Measurements from ENCODE around the gene SPEF1.
A peak's percentile ranks its signal among the peaks of the same experiment; 100 is the strongest.

Gene SPEF1

DNA sequence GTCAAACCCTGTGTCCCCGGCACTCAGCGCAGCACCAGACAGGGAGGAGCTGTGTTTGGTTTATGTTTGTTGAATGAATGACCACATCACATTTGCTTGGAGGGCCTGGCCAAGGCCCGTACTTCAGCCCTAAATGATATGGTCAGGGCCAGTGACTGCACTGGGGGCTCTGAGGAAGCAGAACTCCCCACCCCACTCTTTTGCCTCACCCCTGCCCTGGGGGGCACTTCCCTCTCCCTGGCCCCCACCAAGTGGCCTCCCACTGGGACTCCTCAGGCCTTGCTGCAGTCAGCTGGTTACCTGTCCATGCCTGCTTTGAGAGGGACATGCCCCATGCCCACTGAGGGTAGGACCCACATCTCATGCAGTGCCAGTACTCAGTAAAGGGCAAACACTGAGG lies 16.6 kb downstream of the SPEF1 start:
- no peak for DNase-seq

DNA sequence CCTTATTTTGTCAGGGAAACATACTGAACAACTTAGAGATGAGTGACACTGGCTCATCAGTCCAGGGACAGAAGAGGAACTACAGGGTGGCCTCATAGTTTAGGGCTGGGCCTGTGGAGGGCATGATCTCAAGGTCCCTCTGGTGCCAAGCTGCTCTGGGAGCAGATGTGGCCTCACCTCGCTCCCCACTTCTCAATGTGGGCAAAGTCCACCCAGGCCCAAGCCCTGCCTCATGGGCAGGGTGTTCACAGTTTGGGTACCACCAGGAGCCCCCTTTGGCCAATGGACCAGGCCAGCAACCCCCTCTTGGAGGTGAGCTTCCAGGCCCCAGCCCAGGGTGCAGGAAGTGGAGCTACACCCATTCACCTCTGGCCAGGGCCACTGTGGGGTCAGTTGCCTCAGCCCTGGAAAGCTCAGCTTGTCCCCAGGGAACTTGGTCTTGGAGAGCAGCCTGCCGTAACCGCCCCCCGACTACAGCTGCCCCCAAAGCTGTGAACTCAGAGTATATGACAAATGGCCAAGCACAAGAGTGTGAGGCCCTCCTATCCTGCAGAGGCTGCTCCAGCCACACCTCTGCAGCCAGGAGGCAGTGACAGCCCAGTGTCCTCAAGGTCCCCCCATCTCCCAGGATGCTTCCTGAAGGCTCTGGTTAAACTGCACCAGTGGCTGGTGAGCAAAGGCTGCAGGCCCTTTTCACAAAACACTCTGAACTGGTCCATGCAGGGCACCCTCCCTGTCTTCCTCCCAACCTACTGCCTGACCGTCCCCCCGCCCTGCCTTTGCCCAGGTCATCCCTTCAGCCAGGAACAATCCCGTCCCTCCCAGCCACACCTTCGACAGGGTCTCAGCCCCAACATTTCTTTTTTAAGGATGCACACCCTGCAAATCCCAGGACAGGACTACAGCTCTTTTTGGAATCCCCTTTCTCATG lies 17.3 kb downstream of the SPEF1 start:
- no peak for DNase-seq

DNA sequence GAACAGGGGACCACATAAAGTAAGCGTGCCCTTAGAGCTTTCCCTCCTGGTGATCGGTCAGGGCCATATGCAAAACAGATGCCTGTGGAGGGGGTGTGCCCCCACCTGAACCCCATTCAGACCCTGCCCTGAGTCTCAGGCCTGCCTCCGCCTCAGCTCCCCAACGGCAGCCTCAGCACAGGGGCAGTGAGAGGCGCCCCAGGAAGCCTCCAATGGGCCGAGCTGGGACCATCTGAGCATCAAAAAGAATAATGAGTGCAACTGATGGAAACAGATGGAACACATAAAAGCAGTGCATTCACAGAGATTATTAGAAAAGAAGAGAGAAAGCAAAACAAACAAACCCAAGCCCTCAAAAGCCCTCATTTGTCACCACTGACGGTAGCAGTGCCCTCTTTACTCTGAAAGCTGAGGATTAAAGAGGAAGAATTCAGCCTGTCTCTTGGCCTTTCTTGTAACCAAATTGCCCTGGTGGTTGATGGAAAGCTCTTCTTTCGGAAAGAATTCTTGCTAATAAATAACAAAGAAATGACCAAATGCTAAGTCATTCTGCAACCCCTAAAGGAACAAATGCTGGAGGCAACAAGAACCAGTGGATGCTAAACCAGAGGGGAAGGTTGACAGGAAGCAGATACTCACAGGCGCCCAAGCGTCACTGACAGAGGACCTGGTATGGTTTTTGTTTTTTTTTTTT lies 20.4 kb downstream of the SPEF1 start:
- no peak for DNase-seq

DNA sequence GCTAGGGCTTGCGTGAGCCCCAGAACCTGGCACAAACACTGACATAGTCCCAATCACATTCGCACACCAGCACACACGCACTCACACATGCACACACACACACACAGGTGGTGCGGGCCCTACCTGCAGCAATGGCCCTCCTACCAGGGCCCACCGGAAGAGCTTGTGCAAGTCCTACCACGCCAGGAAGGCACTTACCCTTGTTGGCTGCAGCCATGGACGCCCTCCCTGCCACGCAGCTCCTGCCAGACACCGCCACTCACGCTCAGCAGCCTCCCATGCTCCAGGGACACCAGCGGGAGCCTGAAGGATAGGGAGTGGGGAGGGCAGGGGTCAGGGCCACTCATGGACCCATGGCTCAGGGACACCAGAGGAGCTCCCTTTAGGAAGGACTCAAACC lies 21.4 kb downstream of the SPEF1 start:
- DNase-seq: no peak

GRCh38 chr20:3759316-3759823 lies 21.9 kb downstream of the SPEF1 start:
- DNase-seq: no peak

- no peak for DNase-seq
Measured at GRCh38 chr20:3758566-3758965, 22.7 kb downstream of the SPEF1 start.

DNA sequence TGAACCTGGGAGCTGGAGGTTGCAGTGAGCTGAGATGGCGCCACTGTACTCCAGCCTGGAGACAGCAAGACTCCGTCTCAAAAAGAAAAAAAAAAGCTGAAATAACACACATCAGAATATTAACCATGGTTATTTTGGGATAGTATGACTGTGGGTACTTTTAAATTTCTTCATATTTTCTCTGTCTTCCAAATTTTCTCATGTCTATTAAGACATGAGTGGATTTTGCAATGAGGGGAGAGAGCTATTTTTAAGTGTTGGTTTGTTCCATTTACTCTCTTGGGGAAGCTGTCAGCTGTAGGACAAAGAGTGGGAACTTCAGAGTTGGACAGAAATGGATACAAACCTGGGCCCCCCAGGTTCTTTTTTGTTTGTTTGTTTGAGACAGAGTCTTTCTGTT lies 24.0 kb downstream of the SPEF1 start:
- no peak for DNase-seq

- no peak for DNase-seq
Measured at GRCh38 chr20:3755814-3756480, 25.3 kb downstream of the SPEF1 start.

DNA sequence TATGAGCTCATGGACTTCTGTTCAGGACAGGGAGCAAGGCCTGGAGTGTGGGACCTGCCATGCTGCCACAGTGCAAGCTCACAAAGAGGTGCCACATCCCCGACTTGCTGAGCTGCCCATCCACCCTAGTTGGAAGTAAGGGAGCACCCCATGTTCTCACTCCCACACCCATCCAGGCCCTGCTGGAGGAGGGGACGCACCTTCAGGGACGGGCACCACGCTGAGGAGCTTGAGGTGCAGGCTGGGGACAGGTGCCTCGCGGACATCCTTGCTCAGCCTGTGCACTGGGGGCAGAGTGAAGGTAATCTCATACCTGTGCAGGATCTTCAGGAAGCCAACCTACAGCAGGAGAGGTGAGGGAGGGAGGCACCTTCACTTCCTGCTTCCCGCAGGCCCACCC lies 26.0 kb downstream of the SPEF1 start:
- DNase-seq: no peak

DNA sequence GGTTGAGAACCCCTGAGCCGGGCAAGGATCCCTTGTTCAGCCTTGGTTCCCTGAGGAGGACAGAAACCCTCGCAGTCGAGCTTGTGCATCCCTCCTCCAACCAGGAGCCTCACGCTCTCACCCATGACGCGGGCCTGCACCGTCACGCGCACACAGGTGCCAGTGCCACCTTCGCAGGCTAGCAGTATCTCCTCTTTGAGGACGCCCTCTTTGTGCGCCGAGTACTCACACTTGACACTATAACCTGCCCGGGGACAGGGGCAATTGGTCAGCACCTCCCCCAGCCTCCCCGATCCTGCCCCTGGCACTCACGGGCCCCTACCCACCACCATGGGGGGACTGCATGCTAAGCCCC lies 27.0 kb downstream of the SPEF1 start:
- DNase-seq: no peak

GRCh38 chr20:3753501-3754275 lies 27.6 kb downstream of the SPEF1 start:
- DNase-seq: no peak

- peak; percentile 78 for DNase-seq
Measured at GRCh38 chr20:3753098-3753497, 28.1 kb downstream of the SPEF1 start.

DNA sequence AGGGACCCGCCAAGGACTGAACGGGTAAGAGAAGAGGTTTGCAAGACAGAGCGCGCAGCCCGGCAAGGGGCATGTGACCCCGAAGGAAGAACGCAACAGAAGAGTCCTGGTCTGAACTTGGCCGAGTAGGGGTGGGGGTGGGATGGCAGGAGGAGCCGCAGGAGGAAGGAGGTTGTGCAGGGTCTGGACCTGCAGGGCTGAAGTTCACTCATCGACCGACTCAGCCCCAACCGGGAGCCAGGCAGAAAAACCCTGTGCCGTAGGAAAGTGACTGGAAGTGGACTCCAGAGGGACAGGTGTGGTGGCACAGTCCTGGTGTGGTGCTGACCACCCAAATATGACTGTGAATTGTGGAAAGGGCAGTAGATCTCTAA lies 28.9 kb downstream of the SPEF1 start:
- DNase-seq: no peak

DNA sequence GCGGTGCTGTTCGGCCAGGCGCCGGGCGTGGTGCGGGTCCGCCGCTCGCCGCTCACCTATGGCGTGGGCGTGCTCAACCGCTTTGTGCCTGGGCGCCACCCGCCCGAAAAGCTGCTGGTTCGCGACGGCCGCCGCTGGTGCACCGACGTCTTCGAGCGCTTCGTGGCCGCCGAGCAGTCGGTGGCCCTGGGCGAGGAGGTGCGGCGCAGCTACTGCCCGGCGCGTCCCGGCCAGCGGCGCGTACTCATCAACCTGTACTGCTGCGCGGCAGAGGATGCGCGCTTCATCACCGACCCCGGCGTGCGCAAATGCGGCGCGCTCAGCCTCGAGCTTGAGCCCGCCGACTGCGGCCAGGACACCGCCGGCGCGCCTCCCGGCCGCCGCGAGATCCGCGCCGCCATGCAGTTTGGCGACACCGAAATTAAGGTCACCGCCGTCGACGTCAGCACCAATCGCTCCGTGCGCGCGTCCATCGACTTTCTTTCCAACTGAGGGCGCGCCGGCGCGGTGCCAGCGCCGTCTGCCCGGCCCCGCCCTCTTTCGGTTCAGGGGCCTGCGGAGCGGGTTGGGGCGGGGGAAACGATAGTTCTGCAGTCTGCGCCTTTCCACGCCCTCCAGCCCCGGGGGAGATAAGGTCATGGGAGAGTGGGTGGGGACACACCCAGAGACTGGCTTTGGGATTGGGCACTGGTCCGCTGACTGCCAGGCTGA lies 29.4 kb downstream of the SPEF1 start:
- peak; percentile 63 for DNase-seq

- DNase-seq: no peak
Measured at GRCh38 chr20:3751305-3751674, 30.0 kb downstream of the SPEF1 start.

- peak; percentile 37 for DNase-seq
Measured at GRCh38 chr20:3749689-3750531, 31.3 kb downstream of the SPEF1 start.

GRCh38 chr20:3749087-3749688 lies 32.1 kb downstream of the SPEF1 start:
- DNase-seq: no peak

GRCh38 chr20:3748073-3748472 lies 33.2 kb downstream of the SPEF1 start:
- no peak for DNase-seq

- DNase-seq: no peak
Measured at GRCh38 chr20:3747471-3747870, 33.8 kb downstream of the SPEF1 start.

DNA sequence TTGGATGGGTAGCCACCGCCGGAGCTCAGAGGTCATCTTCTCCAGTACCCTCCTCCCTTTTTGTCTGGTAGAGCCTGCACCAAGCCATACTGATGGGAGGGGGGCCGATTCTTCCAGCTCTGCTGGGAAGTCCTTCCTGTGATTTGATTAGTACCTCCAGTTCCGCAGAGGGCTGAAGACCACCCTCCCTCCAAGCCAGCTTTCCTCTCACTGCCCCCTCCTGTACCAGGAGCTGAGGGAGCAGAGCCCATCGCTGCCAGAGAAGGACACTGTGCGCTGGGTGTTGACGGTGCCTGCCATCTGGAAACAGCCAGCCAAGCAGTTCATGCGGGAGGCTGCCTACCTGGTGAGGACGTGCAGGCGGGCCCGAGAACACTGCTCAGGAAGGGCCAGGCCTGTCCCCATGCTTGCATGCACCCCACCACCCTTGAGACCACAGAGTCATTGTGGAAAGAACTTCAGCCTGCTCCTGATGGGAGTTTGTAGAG lies 35.5 kb downstream of the SPEF1 start:
- DNase-seq: no peak
